Omental fat pad (tissue), 4 donors: Measurements from ENCODE around the gene RAB40AL. TPM values are rescaled to one million over a fixed set of nuclear protein-coding genes. Genes with fewer than 3 reads are reported as not detected.

ENCODE experiments used
- ATAC-seq: fragments of 150-250 bp; one replicate; pipeline ENCODE4 v1.9.1; 2016; ENCODE audit warnings: mild to moderate bottlenecking, moderate library complexity; ENCODE audit not compliant: low FRiP score
- DNase-seq: peaks from one replicate; pipeline ENCODE4 v3.0.0-alpha.2; 2019; ENCODE audit warnings: low spot score
- CTCF ChIP-seq, 3 donors: fragments of 450-650 bp; IDR thresholded peaks; one replicate each; pipeline ENCODE4 v1.5.1; 2016 to 2017; ENCODE audit warnings: antibody characterized with exemption in 3 of 3, mild to moderate bottlenecking in 3 of 3, moderate library complexity in 2 of 3
- total RNA-seq, 4 donors: library from RNA; depleted of rRNA; stranded (reverse); fragments of >200 nt; gene quantifications; one replicate each; pipeline ENCODE4 v1.1.0, GENCODE V29; 2016

RAB40AL gene
- total RNA-seq, 4 donors from 2014 or later = 0.74 to 2.3 (median 1.4) TPM

GRCh38 chrX:102983205-102983604, 46.1 kb downstream of the RAB40AL start:
- no peak for TF ChIP-seq CTCF (IDR thresholded peaks at IDR 0.05)

GRCh38 chrX:102985192-102985591, 48.1 kb downstream of the RAB40AL start:
- DNase-seq (no peak), ATAC-seq (no peak)
- no peak for TF ChIP-seq CTCF (IDR thresholded peaks at IDR 0.05)

More at GRCh38 chrX:102983205-102983604, 46.1 kb downstream of the RAB40AL start:
- ATAC-seq = no peak
- DNase-seq = no peak

Other genes starting within 250 kb of the RAB40AL start
- gene GPRASP2, start 224.8 kb upstream of the RAB40AL start, total RNA-seq = 10 to 100 TPM in 2 of 4 donors, 1 to 10 TPM in 2; 3.5 to 14.0 (median 10.6) TPM
- gene GPRASP3, start 216.5 kb upstream of the RAB40AL start, total RNA-seq = 1 to 10 TPM; 1.3 to 5.7 (median 3.3) TPM
- gene BEX1, start 126.9 kb downstream of the RAB40AL start, total RNA-seq = 1 to 10 TPM in 2 of 4 donors, under 1 TPM in 1, not detected in 1; 0.69 to 2.2 (median 1.4) TPM
- 1 to 10 TPM in 3 of 4 donors, under 1 TPM in 1; 0.84 to 4.0 (median 1.8) TPM for gene NXF3, start 155.9 kb downstream of the RAB40AL start, total RNA-seq